Cardiac muscle cell (in vitro differentiated cells and primary cell): ENCODE measurements around the gene PEX12. TPM values are rescaled to one million over a fixed set of nuclear protein-coding genes. Genes with fewer than 3 reads are reported as not detected.
A peak's percentile ranks its signal among the peaks of the same experiment; 100 is the strongest.

Experiments used
- DNase-seq, 2 donors: peaks; one replicate each; pipeline versions ENCODE4 v3.0.0 to v3.0.0-alpha.2; 2010 to 2017; ENCODE audit warnings: low read depth in 1 of 2, low spot score in 1 of 2
- H3K27ac ChIP-seq: fragments of 200-600 bp; sonication (generic); 2 replicates; pipeline ENCODE4 v1.5.1; 2016
- H3K27me3 ChIP-seq: fragments of 200-600 bp; sonication (generic); 2 replicates; pipeline ENCODE4 v1.6.0; 2016; ENCODE audit warnings: control low read depth
- H3K36me3 ChIP-seq: fragments of 200-600 bp; sonication (generic); 2 replicates; pipeline ENCODE4 v1.5.1; 2016; ENCODE audit warnings: control low read depth
- H3K4me1 ChIP-seq: fragments of 200-600 bp; sonication (generic); 2 replicates; pipeline ENCODE4 v1.8.1; 2017; ENCODE audit warnings: low read depth, mild to moderate bottlenecking, mixed run types
- H3K4me3 ChIP-seq: fragments of 200-600 bp; sonication (generic); 2 replicates; pipeline ENCODE4 v1.5.1; 2016; ENCODE audit warnings: mild to moderate bottlenecking
- H3K9me3 ChIP-seq: fragments of 200-600 bp; sonication (generic); 2 replicates; pipeline ENCODE4 v1.5.1; 2017; ENCODE audit warnings: low read depth, mild to moderate bottlenecking, control low read depth
- CTCF ChIP-seq: IDR thresholded peaks from 2 replicates; pipeline ENCODE4 v1.5.1; 2012; ENCODE audit warnings: low read depth, mild to moderate bottlenecking, low read length
- polyA plus RNA-seq: library from polyadenylated mRNA; unstranded; fragments of >200 nt; fragmentation: Nextera tagmentation; extraction: Ambion mirVana; gene quantifications from 2 replicates; pipeline ENCODE4 v1.2.1, GENCODE V29; 2016
- total RNA-seq: library from RNA; depleted of rRNA; stranded (reverse); fragments of >200 nt; gene quantifications from 2 replicates; pipeline ENCODE4 v1.2.3, GENCODE V29; 2016

Gene PEX12
- total and polyA plus RNA-seq, 2 experiments from 2014 or later, result 6.1 to 8.3 TPM

GRCh38 chr17:35542990-35543389, 35.4 kb downstream of the PEX12 start:
- no peak overlapping the region for H3K4me3 ChIP-seq
- no peak for DNase-seq
- peaks cover 61% of the 10 kb centered on the region for H3K27me3 ChIP-seq
- H3K4me1 ChIP-seq, result no peaks in the 10 kb centered on the region
- H3K9me3 ChIP-seq, result no peaks in the 10 kb centered on the region
- TF ChIP-seq CTCF, result no peak
- H3K36me3 ChIP-seq, result no peaks in the 10 kb centered on the region
- H3K27ac ChIP-seq, result no peak overlapping the region

GRCh38 chr17:35541434-35541833, 36.9 kb downstream of the PEX12 start:
- no peak for DNase-seq
- no peak overlapping the region for H3K27ac ChIP-seq
- H3K27me3 ChIP-seq, result peaks cover 48% of the 10 kb centered on the region
- no peak for TF ChIP-seq CTCF
- H3K9me3 ChIP-seq, result no peaks in the 10 kb centered on the region
- no peak overlapping the region for H3K4me3 ChIP-seq
- no peaks in the 10 kb centered on the region for H3K4me1 ChIP-seq
- H3K36me3 ChIP-seq, result no peaks in the 10 kb centered on the region

GRCh38 chr17:35540589-35541404, 37.6 kb downstream of the PEX12 start:
- peak in 1 of 2 donors; percentile 52 for DNase-seq
- Histone ChIP-seq H3K4me3 (no peak overlapping the region), H3K27ac (no peak overlapping the region), H3K36me3 (no peaks in the 10 kb centered on the region), H3K27me3 (peaks cover 42% of the 10 kb centered on the region), H3K9me3 (no peaks in the 10 kb centered on the region), H3K4me1 (no peaks in the 10 kb centered on the region)
- no peak for TF ChIP-seq CTCF

- H3K36me3 ChIP-seq, result no peaks in the 10 kb centered on the region
- H3K27ac ChIP-seq, result no peak overlapping the region
- no peaks in the 10 kb centered on the region for H3K9me3 ChIP-seq
- no peak overlapping the region for H3K4me3 ChIP-seq
- TF ChIP-seq CTCF, result no peak
- H3K27me3 ChIP-seq, result peaks cover 30% of the 10 kb centered on the region
- H3K4me1 ChIP-seq, result no peaks in the 10 kb centered on the region
- no peak for DNase-seq
Observed at GRCh38 chr17:35539659-35540026, 38.7 kb downstream of the PEX12 start.

- no peak within 1 kb of the TSS for H3K27ac ChIP-seq
- H3K4me1 ChIP-seq, result no peaks in the 10 kb centered on the region
- H3K9me3 ChIP-seq, result no peaks in the 10 kb centered on the region
- no peak for DNase-seq
- no peaks in the 10 kb centered on the region for H3K36me3 ChIP-seq
- H3K27me3 ChIP-seq, result peaks cover 18% of the 10 kb centered on the region
- TF ChIP-seq CTCF, result no peak
- H3K4me3 ChIP-seq, result no peak within 1 kb of the TSS
Observed at GRCh38 chr17:35537601-35538141, 40.7 kb downstream of the PEX12 start, which contains the start of gene SLFN12L. TSS of gene SLFN12L (minus strand) at chr17:35537678. CDS start at chr17:35522364, 15,314 bp downstream.
